Loucy (cell line): ENCODE data around the gene TRPT1.
"Not testable (repeated sequence)": the region's sequence is repeated elsewhere in the genome, so short reads cannot be mapped to it uniquely, and the experiment has no call there.

Experiments
- H2AFZ ChIP-seq: fragments of 200-600 bp; sonication (generic); 2 replicates; pipeline ENCODE4 v1.6.0; 2016; ENCODE audit warnings: antibody characterized with exemption, mild to moderate bottlenecking, low read length, moderate library complexity
- H3F3A ChIP-seq: fragments of 200-600 bp; 2 replicates; pipeline ENCODE4 v1.6.0; 2016; ENCODE audit warnings: antibody characterized with exemption, low read depth, mild to moderate bottlenecking
- H3K27me3 ChIP-seq: fragments of 200-600 bp; sonication (generic); 2 replicates; pipeline ENCODE4 v1.6.1; 2014; ENCODE audit warnings: low read length, mild to moderate bottlenecking; ENCODE audit not compliant: insufficient read depth, poor library complexity, severe bottlenecking
- H3K36me3 ChIP-seq: fragments of 200-600 bp; sonication (generic); 2 replicates; pipeline ENCODE4 v1.6.1; 2016; ENCODE audit warnings: low read length; ENCODE audit not compliant: insufficient read depth
- H3K4me1 ChIP-seq: fragments of 200-600 bp; sonication (generic); 2 replicates; pipeline ENCODE4 v1.5.1; 2014; ENCODE audit warnings: low read length, mild to moderate bottlenecking; ENCODE audit not compliant: insufficient read depth, poor library complexity, severe bottlenecking
- H3K4me2 ChIP-seq: fragments of 200-600 bp; sonication (generic); 2 replicates; pipeline ENCODE4 v1.6.0; 2014; ENCODE audit warnings: antibody characterized with exemption, low read length, low read depth, mild to moderate bottlenecking; ENCODE audit not compliant: poor library complexity, severe bottlenecking
- H3K4me3 ChIP-seq: fragments of 200-600 bp; sonication (generic); 2 replicates; pipeline ENCODE4 v1.5.1; 2014; ENCODE audit warnings: low read length, mild to moderate bottlenecking, mixed read lengths; ENCODE audit not compliant: poor library complexity, severe bottlenecking
- H3K79me2 ChIP-seq: fragments of 200-600 bp; sonication (generic); 2 replicates; pipeline ENCODE4 v1.6.1; 2014; ENCODE audit warnings: low read length; ENCODE audit not compliant: insufficient read depth
- H3K9ac ChIP-seq: fragments of 200-600 bp; sonication (generic); 2 replicates; pipeline ENCODE4 v1.6.0; 2014; ENCODE audit warnings: mild to moderate bottlenecking, low read depth, low read length, moderate library complexity; ENCODE audit not compliant: poor library complexity, severe bottlenecking
- H3K9me2 ChIP-seq: fragments of 200-600 bp; sonication (generic); replicated peaks from 2 replicates; pipeline ENCODE4 v1.6.1; 2016; ENCODE audit warnings: low read depth, low read length, mixed read lengths
- H3K9me3 ChIP-seq: fragments of 200-600 bp; sonication (generic); 2 replicates; pipeline ENCODE4 v1.6.1; 2014; ENCODE audit warnings: mild to moderate bottlenecking, antibody characterized with exemption, low read length, low read depth; ENCODE audit not compliant: insufficient read depth
- H4K20me1 ChIP-seq: fragments of 200-600 bp; sonication (generic); 2 replicates; pipeline ENCODE4 v1.6.0; 2014; ENCODE audit warnings: antibody characterized with exemption, low read length, mild to moderate bottlenecking; ENCODE audit not compliant: insufficient read depth, poor library complexity, severe bottlenecking
- CTCF ChIP-seq: fragments of 200-600 bp; sonication (generic); conservative IDR thresholded peaks from 2 replicates; pipeline ENCODE4 v1.5.1; 2014; ENCODE audit warnings: mild to moderate bottlenecking, antibody characterized with exemption, low read length
- EZH2phosphoT487 ChIP-seq: fragments of 200-600 bp; IDR thresholded peaks from 2 replicates; pipeline ENCODE4 v1.6.1; 2018; ENCODE audit warnings: antibody characterized with exemption, mild to moderate bottlenecking, moderate library complexity, borderline replicate concordance

Gene TRPT1

GRCh38 chr11:64246871-64247728 lies 21.1 kb upstream of the TRPT1 start, which contains the start of gene PPP1R14B:
PPP1R14B (minus strand) TSS chr11:64246943; CDS start chr11:64246673, 270 bp downstream.
- Histone ChIP-seq H3F3A (peaks cover 3% of the 10 kb centered on the region; the same call in 1 of the 2 replicates), H3K4me2 (peak within 1 kb of the TSS; percentile 100), H3K4me3 (peak within 1 kb of the TSS; percentile 96), H3K36me3 (peaks cover 11% of the 10 kb centered on the region; the same call in 1 of the 2 replicates), H3K79me2 (peaks cover 45% of the 10 kb centered on the region), H3K9me2 (no peaks in the 10 kb centered on the region), H3K9ac (peak within 1 kb of the TSS; percentile 89), H4K20me1 (peaks cover 27% of the 10 kb centered on the region), H3K27me3 (no peaks in the 10 kb centered on the region), H3K9me3 (no peaks in the 10 kb centered on the region), H2AFZ (peak within 1 kb of the TSS; percentile 94), H3K4me1 (peaks cover 46% of the 10 kb centered on the region)
- TF ChIP-seq EZH2phosphoT487: no peak
- 0 out of 2 replicates have a peak, but pooled peaks have one; percentile 8 for TF ChIP-seq CTCF

GRCh38 chr11:64246621-64246870 lies 20.6 kb upstream of the TRPT1 start:
- Histone ChIP-seq H3K79me2 (peaks cover 48% of the 10 kb centered on the region), H3K4me3 (peak overlapping the region; percentile 96), H4K20me1 (peaks cover 31% of the 10 kb centered on the region), H3K9ac (peak overlapping the region; percentile 88), H3K36me3 (peaks cover 11% of the 10 kb centered on the region; the same call in 1 of the 2 replicates), H3K4me1 (peaks cover 44% of the 10 kb centered on the region)
- H3F3A ChIP-seq, H3K27me3 ChIP-seq, H2AFZ ChIP-seq, H3K4me2 ChIP-seq, H3K9me2 ChIP-seq, H3K9me3 ChIP-seq: not testable (repeated sequence)

- peaks cover 44% of the 10 kb centered on the region for H3K4me1 ChIP-seq
- H3F3A ChIP-seq: peaks cover 3% of the 10 kb centered on the region; the same call in 1 of the 2 replicates
- H4K20me1 ChIP-seq: peaks cover 31% of the 10 kb centered on the region
- peak overlapping the region; percentile 88 for H3K9ac ChIP-seq
- peaks cover 11% of the 10 kb centered on the region; the same call in 1 of the 2 replicates for H3K36me3 ChIP-seq
- no peaks in the 10 kb centered on the region for H3K27me3 ChIP-seq
- H3K4me3 ChIP-seq: peak overlapping the region; percentile 96
- no peak for TF ChIP-seq EZH2phosphoT487
- no peak for TF ChIP-seq CTCF
- H3K9me2 ChIP-seq: no peaks in the 10 kb centered on the region
- H3K9me3 ChIP-seq: no peaks in the 10 kb centered on the region
- peak overlapping the region; percentile 84 for H3K4me2 ChIP-seq
- H2AFZ ChIP-seq: peak overlapping the region; percentile 32; the same call in 1 of the 2 replicates
- peaks cover 48% of the 10 kb centered on the region for H3K79me2 ChIP-seq
Measured at GRCh38 chr11:64245797-64246620, 20.0 kb upstream of the TRPT1 start.
